CD4-positive, alpha-beta T cell (primary cell): ENCODE measurements around the gene JARID2. TPM values are rescaled to one million over a fixed set of nuclear protein-coding genes. Genes with fewer than 3 reads are reported as not detected.

Source experiments
- ATAC-seq: fragments of 200-7000 bp; cut with Tn5 transposase; one replicate; pipeline ENCODE4 v1.10.0; 2022; ENCODE audit warnings: mild to moderate bottlenecking; ENCODE audit not compliant: poor library complexity
- CTCF ChIA-PET: fragments of 350-600 bp; sonication (Branson Sonifier 250); formaldehyde crosslinking; loops from one replicate; lab custom pipeline; 2021; ENCODE audit warnings: antibody characterized with exemption, inconsistent platforms; lab: Charles Lee
- POLR2A ChIA-PET: fragments of 350-600 bp; sonication (Branson Sonifier 250); formaldehyde crosslinking; loops from one replicate; lab custom pipeline; 2021; ENCODE audit warnings: antibody characterized with exemption, inconsistent platforms; lab: Charles Lee
- DNase-seq, 14 experiments: peaks; one replicate each; pipeline ENCODE4 v3.0.0-alpha.2; 2013 to 2020; ENCODE audit warnings: mixed read lengths in 2 of 14
- H3K27ac ChIP-seq, 2 donors: one replicate each; pipeline versions ENCODE4 v1.5.1 to v1.7.0; 2013; ENCODE audit warnings: low read length in 2 of 2, low read depth in 1 of 2, mild to moderate bottlenecking in 1 of 2
- H3K27me3 ChIP-seq, 2 experiments: 1 replicate in 1 of 2; 2 replicates in 1 of 2; pipeline versions ENCODE4 v1.6.1 to v1.7.0; 2013; ENCODE audit warnings: low read length in 2 of 2, control low read depth in 1 of 2, mild to moderate bottlenecking in 1 of 2, moderate library complexity in 1 of 2; ENCODE audit not compliant: insufficient read depth in 2 of 2, control insufficient read depth in 1 of 2
- H3K36me3 ChIP-seq: one replicate; pipeline ENCODE4 v1.6.1; 2013; ENCODE audit warnings: low read length, control low read depth; ENCODE audit not compliant: insufficient read depth
- H3K4me1 ChIP-seq: one replicate; pipeline ENCODE4 v1.6.1; 2013; ENCODE audit warnings: low read length, control low read depth; ENCODE audit not compliant: insufficient read depth
- H3K4me3 ChIP-seq: one replicate; pipeline ENCODE4 v1.5.1; 2013; ENCODE audit warnings: mild to moderate bottlenecking, low read length, moderate library complexity
- H3K9me3 ChIP-seq, 2 experiments: 1 replicate in 1 of 2; 2 replicates in 1 of 2; pipeline versions ENCODE4 v1.6.1 to v1.7.0; 2013; ENCODE audit warnings: low read length in 2 of 2, mild to moderate bottlenecking in 2 of 2, control low read depth in 1 of 2, moderate library complexity in 1 of 2; ENCODE audit not compliant: control insufficient read depth in 1 of 2, insufficient read depth in 1 of 2
- H3K27ac Mint-ChIP-seq: one replicate; pipeline ENCODE4 v1.8.0; 2020; ENCODE audit warnings: mixed read lengths
- H3K27me3 Mint-ChIP-seq: one replicate; pipeline ENCODE4 v1.8.0; 2021; ENCODE audit warnings: mixed read lengths
- H3K36me3 Mint-ChIP-seq: one replicate; pipeline ENCODE4 v1.8.0; 2021; ENCODE audit warnings: low read depth, mixed read lengths
- H3K4me1 Mint-ChIP-seq: one replicate; pipeline ENCODE4 v1.8.0; 2021; ENCODE audit warnings: low read depth, mixed read lengths
- H3K4me3 Mint-ChIP-seq: one replicate; pipeline ENCODE4 v1.8.0; 2020; ENCODE audit warnings: mild to moderate bottlenecking, mixed read lengths
- H3K9me3 Mint-ChIP-seq: one replicate; pipeline ENCODE4 v1.8.0; 2020; ENCODE audit warnings: mixed read lengths
- CTCF ChIP-seq: fragments of 200-600 bp; IDR thresholded peaks from one replicate; pipeline ENCODE4 v1.8.0; 2022; ENCODE audit warnings: antibody characterized with exemption, mild to moderate bottlenecking
- intact Hi-C, 2 experiments: fragments of 100-400 bp; cut with DNase I in 1 of 2; cut with micrococcal nuclease in 1 of 2; formaldehyde crosslinking; loops; one replicate each; pipeline versions ENCODE4 v1.15.1 to v1.9.0; 2023 to 2025; cut with DNase I, micrococcal nuclease
- total RNA-seq, 174 experiments: library from RNA in 2 of 174; stranded (reverse) in 2 of 174; gene quantifications; one replicate each; pipeline ENCODE4 v1.2.3 and lab custom pipeline; 2021 to 2026

Gene JARID2
- total RNA-seq, 2 experiments from 2014 or later = 32.0 to 33.0 TPM

GRCh38 chr6:15398633-15399275, 152.9 kb downstream of the JARID2 start:
- H3K36me3 ChIP-seq = no peaks in the 10 kb centered on the region
- Mint-ChIP-seq H3K27me3 (no peaks in the 10 kb centered on the region), H3K4me3 (peak overlapping the region; percentile 26), H3K27ac (peak overlapping the region; percentile 51), H3K9me3 (no peaks in the 10 kb centered on the region), H3K36me3 (no peaks in the 10 kb centered on the region), H3K4me1 (peaks cover 68% of the 10 kb centered on the region)
- intact Hi-C loops = no loop called here
- H3K4me3 ChIP-seq = no peak overlapping the region
- ATAC-seq (no peak), DNase-seq (no peak)
- TF ChIP-seq CTCF = no peak
- H3K4me1 ChIP-seq = peaks cover 31% of the 10 kb centered on the region
- H3K27ac ChIP-seq = no peak overlapping the region
- H3K9me3 ChIP-seq = no peaks in the 10 kb centered on the region
- no peaks in the 10 kb centered on the region for H3K27me3 ChIP-seq
- CTCF ChIA-PET = no interaction called here
- POLR2A ChIA-PET = interaction anchor here (0.8 kb wide), 1 partner anchor 19 kb away, joined by 3 read pairs; no protein-coding TSS in a partner anchor

GRCh38 chr6:15399641-15400470, 154.0 kb downstream of the JARID2 start:
- H3K9me3 Mint-ChIP-seq = no peaks in the 10 kb centered on the region
- ATAC-seq (no peak), DNase-seq (no peak)
- H3K36me3 Mint-ChIP-seq = no peaks in the 10 kb centered on the region
- intact Hi-C loops = no loop called here
- H3K27me3 Mint-ChIP-seq = no peaks in the 10 kb centered on the region
- Histone ChIP-seq H3K4me3 (no peak overlapping the region), H3K4me1 (peaks cover 37% of the 10 kb centered on the region), H3K9me3 (no peaks in the 10 kb centered on the region), H3K27me3 (no peaks in the 10 kb centered on the region), H3K27ac (no peak overlapping the region), H3K36me3 (no peaks in the 10 kb centered on the region)
- H3K27ac Mint-ChIP-seq = peak overlapping the region; percentile 80
- ChIA-PET CTCF (interaction anchor here (1.5 kb wide), 1 partner anchor 13 kb away, joined by 4 read pairs; no protein-coding TSS in a partner anchor), POLR2A (interaction anchor here (0.8 to 2.4 kb wide), 4 partner anchors 13 to 33 kb away, joined by 3 to 6 read pairs (median 4); no protein-coding TSS in a partner anchor)
- H3K4me1 Mint-ChIP-seq = peaks cover 79% of the 10 kb centered on the region
- no peak for TF ChIP-seq CTCF
- peak overlapping the region; percentile 91 for H3K4me3 Mint-ChIP-seq

- ChIA-PET POLR2A (interaction anchor here (0.9 to 2.4 kb wide), 4 partner anchors 13 to 32 kb away, joined by 3 to 6 read pairs (median 5); no protein-coding TSS in a partner anchor), CTCF (interaction anchor here (1.5 kb wide), 1 partner anchor 14 kb away, joined by 4 read pairs; no protein-coding TSS in a partner anchor)
- peak overlapping the region; percentile 91 for H3K4me3 Mint-ChIP-seq
- no peaks in the 10 kb centered on the region for H3K36me3 Mint-ChIP-seq
- Histone ChIP-seq H3K27ac (no peak overlapping the region), H3K4me1 (peaks cover 37% of the 10 kb centered on the region), H3K27me3 (no peaks in the 10 kb centered on the region), H3K4me3 (peak overlapping the region; percentile 36), H3K9me3 (no peaks in the 10 kb centered on the region), H3K36me3 (no peaks in the 10 kb centered on the region)
- ATAC-seq = peak; percentile 91
- H3K27ac Mint-ChIP-seq = peak overlapping the region; percentile 80
- no peaks in the 10 kb centered on the region for H3K27me3 Mint-ChIP-seq
- no peaks in the 10 kb centered on the region for H3K9me3 Mint-ChIP-seq
- peaks cover 86% of the 10 kb centered on the region for H3K4me1 Mint-ChIP-seq
- intact Hi-C loops = no loop called here
- no peak for TF ChIP-seq CTCF
- peak in 10 of 14 experiments; percentile 2 to 57 (median 41) for DNase-seq
These were observed 154.7 kb downstream of the JARID2 start for GRCh38 chr6:15400572-15401004.
